Neuronal stem cell (in vitro differentiated cells): ENCODE measurements around the gene SFMBT1.
"Not testable (repeated sequence)": the region's sequence is repeated elsewhere in the genome, so short reads cannot be mapped to it uniquely, and the experiment has no call there.

Experiments used
- DNase-seq: peaks from one replicate; pipeline ENCODE4 v3.0.0-alpha.2; 2013; ENCODE audit warnings: low spot score
- H2AFZ ChIP-seq: one replicate; pipeline ENCODE4 v1.6.1; 2013; ENCODE audit warnings: mild to moderate bottlenecking, low read length, inconsistent platforms
- H2AK5ac ChIP-seq: 2 replicates; pipeline ENCODE4 v1.6.1; 2013; ENCODE audit warnings: low read depth, mild to moderate bottlenecking, inconsistent platforms, low read length, moderate library complexity, mixed read lengths
- H2BK120ac ChIP-seq: 2 replicates; pipeline ENCODE4 v1.6.1; 2013; ENCODE audit warnings: low read depth, mild to moderate bottlenecking, inconsistent platforms, low read length, moderate library complexity, mixed read lengths
- H2BK12ac ChIP-seq: one replicate; pipeline ENCODE4 v1.6.1; 2013; ENCODE audit warnings: low read length, inconsistent platforms
- H2BK15ac ChIP-seq: 2 replicates; pipeline ENCODE4 v1.6.1; 2013; ENCODE audit warnings: mild to moderate bottlenecking, low read length, inconsistent platforms, mixed read lengths
- H2BK5ac ChIP-seq: one replicate; pipeline ENCODE4 v1.6.1; 2013; ENCODE audit warnings: inconsistent platforms, mild to moderate bottlenecking, low read length, moderate library complexity
- H3K14ac ChIP-seq: one replicate; pipeline ENCODE4 v1.6.1; 2013; ENCODE audit warnings: low read length, inconsistent platforms
- H3K18ac ChIP-seq: 2 replicates; pipeline ENCODE4 v1.6.1; 2013; ENCODE audit warnings: low read length, inconsistent platforms
- H3K23ac ChIP-seq: 2 replicates; pipeline ENCODE4 v1.6.1; 2013; ENCODE audit warnings: low read depth, mild to moderate bottlenecking, mixed read lengths, low read length, inconsistent platforms; ENCODE audit not compliant: poor library complexity
- H3K27ac ChIP-seq: replicated peaks from 3 replicates; pipeline ENCODE4 v1.5.1; 2013; ENCODE audit warnings: low read length, inconsistent platforms
- H3K27me3 ChIP-seq, 3 experiments: 2 replicates each; pipeline ENCODE4 v1.6.1; 2013; ENCODE audit warnings: low read length in 3 of 3, mild to moderate bottlenecking in 2 of 3, inconsistent platforms in 1 of 3, low read depth in 1 of 3, mixed read lengths in 1 of 3, moderate library complexity in 1 of 3; ENCODE audit not compliant: control insufficient read depth in 3 of 3, insufficient read depth in 3 of 3
- H3K36me3 ChIP-seq, 2 donors: replicated peaks in 1 of 2; 2 replicates each; pipeline ENCODE4 v1.6.1; 2013; ENCODE audit warnings: low read length in 2 of 2; ENCODE audit not compliant: control insufficient read depth in 2 of 2, insufficient read depth in 2 of 2
- H3K4ac ChIP-seq: 2 replicates; pipeline ENCODE4 v1.6.1; 2013; ENCODE audit warnings: inconsistent platforms, mild to moderate bottlenecking, low read length, moderate library complexity
- H3K4me1 ChIP-seq, 2 donors: 1 replicate in 1 of 2; 2 replicates in 1 of 2; pipeline ENCODE4 v1.6.1; 2013; ENCODE audit warnings: low read length in 2 of 2, low read depth in 1 of 2; ENCODE audit not compliant: control insufficient read depth in 2 of 2, insufficient read depth in 1 of 2
- H3K4me2 ChIP-seq: one replicate; pipeline ENCODE4 v1.6.1; 2013; ENCODE audit warnings: mild to moderate bottlenecking, low read length, inconsistent platforms; ENCODE audit not compliant: insufficient read depth, poor library complexity, severe bottlenecking
- H3K4me3 ChIP-seq, 2 donors: 2 replicates each; pipeline ENCODE4 v1.5.1; 2013; ENCODE audit warnings: low read length in 2 of 2, mild to moderate bottlenecking in 2 of 2, inconsistent platforms in 1 of 2, moderate library complexity in 1 of 2
- H3K79me1 ChIP-seq: one replicate; pipeline ENCODE4 v1.6.1; 2013; ENCODE audit warnings: low read depth, mild to moderate bottlenecking, inconsistent platforms, low read length, moderate library complexity
- H3K9ac ChIP-seq: one replicate; pipeline ENCODE4 v1.6.1; 2013; ENCODE audit warnings: mild to moderate bottlenecking, low read depth, low read length, inconsistent platforms; ENCODE audit not compliant: poor library complexity
- H3K9me3 ChIP-seq, 2 donors: replicated peaks in 1 of 2; 2 replicates each; pipeline versions ENCODE3 to v1.6.1; 2013; ENCODE audit warnings: low read length in 2 of 2, mild to moderate bottlenecking in 2 of 2, inconsistent platforms in 1 of 2, low read depth in 1 of 2, mixed read lengths in 1 of 2, moderate library complexity in 1 of 2; ENCODE audit not compliant: control insufficient read depth in 2 of 2, insufficient read depth in 1 of 2
- H4K8ac ChIP-seq: one replicate; pipeline ENCODE4 v1.6.1; 2013; ENCODE audit warnings: low read depth, mild to moderate bottlenecking, inconsistent platforms, low read length, moderate library complexity
- H4K91ac ChIP-seq: one replicate; pipeline ENCODE4 v1.6.1; 2013; ENCODE audit warnings: low read length, low read depth, mild to moderate bottlenecking, inconsistent platforms; ENCODE audit not compliant: poor library complexity
- WGBS, 2 donors: extraction: QIAGEN DNeasy Blood & Tissue Kit; methylation state at CpG; one replicate each; pipeline ENCODE4 v1.1.7; 2013; ENCODE audit warnings: missing lambda C conversion rate in 2 of 2, mixed read lengths in 1 of 2; ENCODE audit not compliant: insufficient read length in 2 of 2, insufficient replicate concordance in 1 of 2; ENCODE audit errors: extremely low coverage in 2 of 2; 5-methylcytosine and 5-hydroxymethylcytosine counted together

SFMBT1 gene

GRCh38 chr3:53034411-53034810 lies 11.5 kb downstream of the SFMBT1 start:
- H3K9me3 ChIP-seq, H2BK5ac ChIP-seq, H3K27ac ChIP-seq, H3K36me3 ChIP-seq, H3K27me3 ChIP-seq, H3K18ac ChIP-seq, H2BK12ac ChIP-seq, H2AK5ac ChIP-seq, H3K23ac ChIP-seq, H3K4me3 ChIP-seq, H3K4me1 ChIP-seq, H2AFZ ChIP-seq, H4K91ac ChIP-seq, H3K14ac ChIP-seq, H3K4ac ChIP-seq, H3K9ac ChIP-seq, H2BK15ac ChIP-seq, H3K4me2 ChIP-seq, H4K8ac ChIP-seq, H2BK120ac ChIP-seq, H3K79me1 ChIP-seq, DNase-seq: not testable (repeated sequence)
- no CpG with 5 or more reads among the region's 10 CpGs for WGBS, 2 donors

GRCh38 chr3:53032609-53033008 lies 13.3 kb downstream of the SFMBT1 start:
- Histone ChIP-seq H3K27ac (no peak overlapping the region), H4K91ac (no peak overlapping the region), H3K4ac (no peak overlapping the region), H2BK12ac (no peak overlapping the region), H3K18ac (no peak overlapping the region), H3K4me1 (peaks cover 6% of the 10 kb centered on the region in 2 donors), H3K4me3 (no peak overlapping the region), H3K9ac (no peak overlapping the region), H3K14ac (no peak overlapping the region), H3K4me2 (no peak overlapping the region), H2BK5ac (no peak overlapping the region), H2BK120ac (no peak overlapping the region), H4K8ac (no peak overlapping the region), H2BK15ac (no peak overlapping the region), H3K9me3 (no peaks in the 10 kb centered on the region), H3K27me3 (no peaks in the 10 kb centered on the region), H2AK5ac (no peak overlapping the region), H2AFZ (no peak overlapping the region), H3K79me1 (peaks cover 5% of the 10 kb centered on the region), H3K23ac (no peak overlapping the region), H3K36me3 (no peaks in the 10 kb centered on the region)
- no peak for DNase-seq

DNA sequence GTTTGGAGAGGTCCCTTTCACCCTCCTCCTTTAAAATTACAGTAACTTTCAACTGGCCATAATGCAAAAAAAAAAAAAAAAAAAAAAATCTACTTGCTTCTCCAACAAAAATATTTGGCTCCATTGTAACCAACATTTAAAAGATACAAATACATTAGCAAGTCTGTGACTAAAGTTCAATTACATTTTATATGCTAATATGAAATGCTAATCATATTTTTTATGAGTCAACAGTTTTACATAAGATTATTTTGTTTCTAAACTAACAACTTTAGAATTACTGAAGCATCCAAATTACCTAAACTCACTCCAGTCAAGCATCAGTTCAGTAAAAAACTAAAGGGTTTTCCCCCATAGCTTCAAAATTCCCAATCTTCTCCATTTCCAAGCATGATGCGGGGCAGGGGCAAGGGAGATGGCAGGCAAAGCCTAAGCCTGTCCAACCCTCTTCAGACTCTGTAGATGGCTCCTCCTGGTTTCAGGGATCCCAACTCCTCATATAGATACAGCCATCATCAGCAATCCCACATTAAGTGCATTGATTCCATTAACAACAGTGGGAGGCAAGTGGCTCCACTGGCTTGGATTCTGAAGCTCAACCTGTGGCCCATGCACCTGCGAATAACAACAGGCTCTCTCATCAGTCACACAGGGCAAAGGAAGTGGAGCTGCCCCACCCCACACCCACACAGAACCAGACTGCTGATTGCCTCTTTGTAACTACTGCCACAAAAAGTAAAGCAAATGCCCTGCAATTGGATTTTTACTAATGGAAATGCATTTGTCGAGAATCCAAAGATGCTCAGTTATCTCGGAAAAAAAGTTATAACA lies 15.0 kb downstream of the SFMBT1 start:
- Histone ChIP-seq H2AFZ (no peak overlapping the region), H2BK15ac (no peak overlapping the region), H4K8ac (no peak overlapping the region), H3K23ac (no peak overlapping the region), H4K91ac (no peak overlapping the region), H2BK5ac (no peak overlapping the region), H3K18ac (no peak overlapping the region), H3K27me3 (no peaks in the 10 kb centered on the region), H3K4me1 (peaks cover 1 to 12% of the 10 kb centered on the region in 2 donors), H3K36me3 (no peaks in the 10 kb centered on the region), H3K79me1 (peaks cover 2% of the 10 kb centered on the region), H2BK12ac (no peak overlapping the region), H2BK120ac (no peak overlapping the region), H3K4me3 (no peak overlapping the region), H3K9ac (no peak overlapping the region), H3K4me2 (no peak overlapping the region), H3K4ac (no peak overlapping the region), H3K9me3 (no peaks in the 10 kb centered on the region), H3K14ac (no peak overlapping the region), H2AK5ac (no peak overlapping the region), H3K27ac (no peak overlapping the region)
- no CpG with 5 or more reads among the region's 4 CpGs for WGBS, 2 donors
- DNase-seq = no peak

DNA sequence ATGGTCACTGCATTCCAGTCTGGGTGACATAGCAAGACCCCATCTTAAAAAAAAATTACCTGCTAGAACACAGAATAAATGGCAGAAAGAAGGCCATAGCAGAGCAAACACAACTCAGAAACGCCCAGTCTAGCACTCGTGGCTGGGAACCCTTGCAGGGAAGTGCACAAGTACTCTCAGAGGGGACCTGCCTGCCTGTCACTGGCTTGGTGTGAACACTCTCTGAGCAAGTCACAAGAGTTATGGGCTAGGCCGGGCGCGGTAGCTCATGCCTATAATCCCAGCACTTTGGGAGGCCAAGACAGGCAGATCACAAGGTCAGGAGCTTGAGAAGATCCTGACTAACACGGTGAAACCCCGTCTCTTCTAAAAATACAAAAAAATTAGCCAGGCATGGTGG lies 17.2 kb downstream of the SFMBT1 start:
- Histone ChIP-seq H3K9me3 (peaks cover 0 to 4% of the 10 kb centered on the region in 2 donors), H3K14ac (no peak overlapping the region), H4K91ac (no peak overlapping the region), H3K36me3 (no peaks in the 10 kb centered on the region), H2BK5ac (no peak overlapping the region), H3K4me1 (peaks cover 1 to 12% of the 10 kb centered on the region in 2 donors), H2AFZ (no peak overlapping the region), H3K27me3 (no peaks in the 10 kb centered on the region), H3K9ac (no peak overlapping the region), H4K8ac (no peak overlapping the region), H2BK12ac (no peak overlapping the region), H3K4ac (no peak overlapping the region), H2BK120ac (no peak overlapping the region), H3K27ac (no peak overlapping the region), H3K4me2 (no peak overlapping the region), H3K23ac (no peak overlapping the region), H3K4me3 (no peak overlapping the region), H3K18ac (no peak overlapping the region), H2AK5ac (no peak overlapping the region), H3K79me1 (peaks cover 2% of the 10 kb centered on the region), H2BK15ac (no peak overlapping the region)
- no CpG with 5 or more reads among the region's 7 CpGs for WGBS, 2 donors
- DNase-seq = no peak
